NK-92 (cell line): Measurements from ENCODE around the gene ZNF613.
A peak's percentile ranks its signal among the peaks of the same experiment; 100 is the strongest.
"Not testable (repeated sequence)": the region's sequence is repeated elsewhere in the genome, so short reads cannot be mapped to it uniquely, and the experiment has no call there.

ENCODE experiments used
- DNase-seq: peaks from one replicate; lab custom pipeline; 2025; ENCODE audit not compliant: unreplicated experiment; lab: John Stamatoyannopoulos, UW

ZNF613 gene

GRCh38 chr19:51938936-51939335 is 11.7 kb downstream of the ZNF613 start:
- no peak for DNase-seq

- no peak for DNase-seq
Measured at GRCh38 chr19:51944798-51945552, 17.7 kb downstream of the ZNF613 start.

- DNase-seq: no peak
Measured at GRCh38 chr19:51946602-51947001, 19.3 kb downstream of the ZNF613 start.

GRCh38 chr19:51948975-51949374 is 21.7 kb downstream of the ZNF613 start:
- no peak for DNase-seq

GRCh38 chr19:51957846-51958245 is 30.6 kb downstream of the ZNF613 start:
- not testable (repeated sequence) for DNase-seq

- no peak for DNase-seq
Measured at GRCh38 chr19:51959791-51960190, 32.5 kb downstream of the ZNF613 start.

GRCh38 chr19:51960621-51961233 is 33.5 kb downstream of the ZNF613 start:
- DNase-seq: not testable (repeated sequence)

GRCh38 chr19:51965583-51965982 is 38.3 kb downstream of the ZNF613 start:
- no peak for DNase-seq

- no peak for DNase-seq
Measured at GRCh38 chr19:51970718-51971117, 43.4 kb downstream of the ZNF613 start.

- no peak for DNase-seq
Measured at GRCh38 chr19:51971624-51972023, 44.4 kb downstream of the ZNF613 start.

GRCh38 chr19:51975787-51976186 is 48.5 kb downstream of the ZNF613 start:
- DNase-seq: not testable (repeated sequence)

GRCh38 chr19:51976852-51977251 is 49.6 kb downstream of the ZNF613 start:
- no peak for DNase-seq

- DNase-seq: no peak
Measured at GRCh38 chr19:51977346-51977745, 50.1 kb downstream of the ZNF613 start.

- DNase-seq: no peak
Measured at GRCh38 chr19:51978882-51979281, 51.6 kb downstream of the ZNF613 start.

GRCh38 chr19:51980116-51980736 is 53.0 kb downstream of the ZNF613 start:
- no peak for DNase-seq

GRCh38 chr19:51980926-51981325 is 53.7 kb downstream of the ZNF613 start:
- DNase-seq: not testable (repeated sequence)

- DNase-seq: no peak
Measured at GRCh38 chr19:51983361-51983760, 56.1 kb downstream of the ZNF613 start.

- peak; percentile 13 for DNase-seq
Measured at GRCh38 chr19:51986309-51987291, 59.3 kb downstream of the ZNF613 start, which contains the start of gene ZNF350. Gene ZNF350 (minus strand): TSS chr19:51986840. CDS start chr19:51974360, 12,480 bp downstream.

- DNase-seq: no peak
Measured at GRCh38 chr19:51993422-51993821, 66.2 kb downstream of the ZNF613 start.

- DNase-seq: no peak
Measured at GRCh38 chr19:51994048-51994644, 66.9 kb downstream of the ZNF613 start.
